SK-MEL-5 (cell line): Measurements from ENCODE around the gene SLIT3. TPM values are rescaled to one million over a fixed set of nuclear protein-coding genes. Genes with fewer than 3 reads are reported as not detected.

ENCODE experiments used
- DNase-seq: peaks from one replicate; pipeline ENCODE4 v3.0.0-alpha.2; 2016; ENCODE audit warnings: low read depth, low spot score
- in situ Hi-C: cut with HindIII; loops from 2 replicates; pipeline ENCODE4 v1.10.0; 2016; ENCODE audit warnings: low sequenced_read_pairs, high pct_unique_total_duplicates, low pct_unique_long_range_greater_than_20kb
- total RNA-seq: library from RNA; depleted of rRNA; stranded (reverse); fragments of >200 nt; shearing (Covaris generic); gene quantifications from 2 replicates; pipeline ENCODE4 v1.2.3, GENCODE V29; 2014

The SLIT3 gene
- total RNA-seq, 1 experiment from 2014 or later, result 0.63 TPM

GRCh38 chr5:168992687-168993086 lies 308.3 kb downstream of the SLIT3 start:
- in situ Hi-C loops, result no loop called here
- DNase-seq, result peak; percentile 87

GRCh38 chr5:168992016-168992415 lies 308.9 kb downstream of the SLIT3 start:
- DNase-seq, result peak; percentile 57
- in situ Hi-C loops, result no loop called here

GRCh38 chr5:168991311-168991710 lies 309.6 kb downstream of the SLIT3 start:
- in situ Hi-C loops, result no loop called here

GRCh38 chr5:168990679-168991078 lies 310.3 kb downstream of the SLIT3 start:
- in situ Hi-C loops, result no loop called here
- no peak for DNase-seq

More at GRCh38 chr5:168991311-168991710, 309.6 kb downstream of the SLIT3 start:
- peak; percentile 5 for DNase-seq

GRCh38 chr5:168989731-168990505 lies 311.0 kb downstream of the SLIT3 start:
- DNase-seq, result peak; percentile 52
- in situ Hi-C loops, result no loop called here

GRCh38 chr5:168988699-168989098 lies 312.2 kb downstream of the SLIT3 start:
- in situ Hi-C loops, result no loop called here
- DNase-seq, result no peak

GRCh38 chr5:168987543-168988300 lies 313.2 kb downstream of the SLIT3 start:
- in situ Hi-C loops, result no loop called here
- peak; percentile 65 for DNase-seq

- DNase-seq, result no peak
- in situ Hi-C loops, result no loop called here
These were observed 315.5 kb downstream of the SLIT3 start for GRCh38 chr5:168985454-168985853.

- no peak for DNase-seq
- in situ Hi-C loops, result no loop called here
These were observed 316.7 kb downstream of the SLIT3 start for GRCh38 chr5:168984135-168984675.

GRCh38 chr5:168979135-168979534 lies 321.8 kb downstream of the SLIT3 start:
- in situ Hi-C loops, result no loop called here
- DNase-seq, result no peak

GRCh38 chr5:168978500-168978899 lies 322.4 kb downstream of the SLIT3 start:
- in situ Hi-C loops, result no loop called here
- DNase-seq, result no peak

GRCh38 chr5:168978015-168978414 lies 322.9 kb downstream of the SLIT3 start:
- in situ Hi-C loops, result no loop called here
- no peak for DNase-seq

- in situ Hi-C loops, result no loop called here
- no peak for DNase-seq
These were observed 324.5 kb downstream of the SLIT3 start for GRCh38 chr5:168976311-168976970.

GRCh38 chr5:168975331-168975730 lies 325.6 kb downstream of the SLIT3 start:
- no peak for DNase-seq
- in situ Hi-C loops, result no loop called here

GRCh38 chr5:168974082-168974481 lies 326.9 kb downstream of the SLIT3 start:
- no peak for DNase-seq
- in situ Hi-C loops, result no loop called here

GRCh38 chr5:168972731-168973130 lies 328.2 kb downstream of the SLIT3 start:
- in situ Hi-C loops, result no loop called here
- no peak for DNase-seq

- DNase-seq, result no peak
- in situ Hi-C loops, result no loop called here
These were observed 329.8 kb downstream of the SLIT3 start for GRCh38 chr5:168971100-168971499.

GRCh38 chr5:168969326-168969886 lies 331.5 kb downstream of the SLIT3 start:
- in situ Hi-C loops, result no loop called here
- DNase-seq, result no peak
